WTC11 (cell line): ENCODE measurements around the gene KRTAP5-9. TPM values are rescaled to one million over a fixed set of nuclear protein-coding genes. Genes with fewer than 3 reads are reported as not detected.

Experiments used
- ATAC-seq: fragments of 200-7000 bp; cut with Tn5 transposase; 2 replicates; pipeline ENCODE4 v1.10.0; 2021; ENCODE audit warnings: mild to moderate bottlenecking, moderate library complexity
- CTCF ChIA-PET: fragments of 300-600 bp; sonication (Branson Sonifier 250); formaldehyde crosslinking; loops from one replicate; lab custom pipeline; 2021; ENCODE audit warnings: antibody characterized with exemption; lab: Charles Lee
- POLR2A ChIA-PET: fragments of 350-600 bp; sonication (Branson Sonifier 250); formaldehyde crosslinking; loops from one replicate; lab custom pipeline; 2021; ENCODE audit warnings: antibody characterized with exemption; lab: Charles Lee
- DNase-seq: peaks from one replicate; pipeline ENCODE4 v3.0.0; 2021; ENCODE audit warnings: low spot score
- H3K27ac Mint-ChIP-seq: 2 replicates; pipeline ENCODE4 v1.8.0; 2021; ENCODE audit warnings: mixed read lengths
- H3K27me3 Mint-ChIP-seq: 2 replicates; pipeline ENCODE4 v1.8.0; 2021; ENCODE audit warnings: low read depth, mild to moderate bottlenecking, moderate library complexity, mixed read lengths
- H3K36me3 Mint-ChIP-seq: 2 replicates; pipeline ENCODE4 v1.8.0; 2021; ENCODE audit warnings: mixed read lengths
- H3K4me1 Mint-ChIP-seq: 2 replicates; pipeline ENCODE4 v1.8.0; 2022; ENCODE audit warnings: mixed read lengths
- H3K4me3 Mint-ChIP-seq: 2 replicates; pipeline ENCODE4 v1.8.0; 2021; ENCODE audit warnings: mild to moderate bottlenecking, moderate library complexity, mixed read lengths
- H3K9me3 Mint-ChIP-seq: 2 replicates; pipeline ENCODE4 v1.8.0; 2021; ENCODE audit warnings: mixed read lengths
- ATF1 ChIP-seq: sonication (generic); formaldehyde crosslinking; IDR thresholded peaks from 2 replicates; pipeline ENCODE4 v1.8.1; 2023; ENCODE audit warnings: mild to moderate bottlenecking, moderate library complexity, missing genetic modification reagents
- E2F1 ChIP-seq: sonication (generic); formaldehyde crosslinking; IDR thresholded peaks from 2 replicates; pipeline ENCODE4 v1.8.0; 2022; ENCODE audit warnings: mild to moderate bottlenecking, missing genetic modification reagents
- FOXP1 ChIP-seq: sonication (generic); formaldehyde crosslinking; IDR thresholded peaks from 2 replicates; pipeline ENCODE4 v1.8.0; 2022; ENCODE audit warnings: missing genetic modification reagents, mild to moderate bottlenecking, moderate library complexity, borderline replicate concordance
- GTF2I ChIP-seq: fragments of 250-450 bp; sonication (Bioruptor Pico); conservative IDR thresholded peaks from 2 replicates; pipeline ENCODE4 v1.4.0; 2021; ENCODE audit warnings: mild to moderate bottlenecking
- JAZF1 ChIP-seq: fragments of 250-450 bp; sonication (Bioruptor Pico); IDR thresholded peaks from 2 replicates; pipeline ENCODE4 v1.9.0; 2021; ENCODE audit warnings: moderate library complexity, mild to moderate bottlenecking, inconsistent platforms
- JUN ChIP-seq: sonication (generic); formaldehyde crosslinking; IDR thresholded peaks from 2 replicates; pipeline ENCODE4 v1.8.0; 2023; ENCODE audit warnings: mild to moderate bottlenecking, missing genetic modification reagents
- MAX ChIP-seq: sonication (generic); formaldehyde crosslinking; IDR thresholded peaks from 2 replicates; pipeline ENCODE4 v1.8.0; 2022; ENCODE audit warnings: mild to moderate bottlenecking, missing genetic modification reagents
- NR1H2 ChIP-seq: sonication (generic); formaldehyde crosslinking; IDR thresholded peaks from 2 replicates; pipeline ENCODE4 v1.9.0; 2021; ENCODE audit warnings: mild to moderate bottlenecking, moderate library complexity, missing genetic modification reagents
- PREB ChIP-seq: sonication (generic); formaldehyde crosslinking; IDR thresholded peaks from 2 replicates; pipeline ENCODE4 v1.8.1; 2022; ENCODE audit warnings: mild to moderate bottlenecking, missing genetic modification reagents, moderate library complexity, borderline replicate concordance
- RELA ChIP-seq: sonication (generic); formaldehyde crosslinking; IDR thresholded peaks from 2 replicates; pipeline ENCODE4 v1.8.1; 2022; ENCODE audit warnings: missing genetic modification reagents, mild to moderate bottlenecking, borderline replicate concordance
- TEAD4 ChIP-seq: sonication (generic); formaldehyde crosslinking; IDR thresholded peaks from 2 replicates; pipeline ENCODE4 v1.8.0; 2022; ENCODE audit warnings: mild to moderate bottlenecking, missing genetic modification reagents
- TP53 ChIP-seq: sonication (generic); formaldehyde crosslinking; IDR thresholded peaks from 2 replicates; pipeline ENCODE4 v1.8.1; 2023; ENCODE audit warnings: mild to moderate bottlenecking, missing genetic modification reagents
- ZMAT4 ChIP-seq: fragments of 250-450 bp; sonication (Bioruptor Pico); IDR thresholded peaks from 2 replicates; pipeline ENCODE4 v1.9.0; 2021; ENCODE audit warnings: mild to moderate bottlenecking
- ZNF232 ChIP-seq: sonication (generic); formaldehyde crosslinking; IDR thresholded peaks from 2 replicates; pipeline ENCODE4 v1.8.0; 2022; ENCODE audit warnings: mild to moderate bottlenecking, missing genetic modification reagents
- ZNF281 ChIP-seq: sonication (generic); formaldehyde crosslinking; IDR thresholded peaks from 2 replicates; pipeline ENCODE4 v1.8.0; 2023; ENCODE audit warnings: mild to moderate bottlenecking, missing genetic modification reagents
- ZNF423 ChIP-seq: fragments of 250-450 bp; sonication (Bioruptor Pico); IDR thresholded peaks from 2 replicates; pipeline ENCODE4 v2.1.2; 2022; ENCODE audit warnings: mild to moderate bottlenecking, moderate library complexity
- ZNF671 ChIP-seq: fragments of 250-450 bp; sonication (Bioruptor Pico); IDR thresholded peaks from 2 replicates; pipeline ENCODE4 v1.8.0; 2021; ENCODE audit warnings: mild to moderate bottlenecking
- ZSCAN18 ChIP-seq: fragments of 250-450 bp; sonication (Bioruptor Pico); IDR thresholded peaks from 2 replicates; pipeline ENCODE4 v2.1.2; 2022; ENCODE audit warnings: mild to moderate bottlenecking, moderate library complexity
- total RNA-seq: library from RNA; stranded (reverse); gene quantifications from 3 replicates; pipeline ENCODE4 v1.2.3, GENCODE V29; 2021

Gene KRTAP5-9
- total RNA-seq, 1 experiment from 2014 or later: not detected

GRCh38 chr11:71519546-71519945 is 28.7 kb upstream of the KRTAP5-9 start:
- peaks cover 18% of the 10 kb centered on the region for H3K9me3 Mint-ChIP-seq
- no peak overlapping the region for H3K4me3 Mint-ChIP-seq
- DNase-seq: no peak
- H3K27ac Mint-ChIP-seq: no peak overlapping the region
- H3K36me3 Mint-ChIP-seq: no peaks in the 10 kb centered on the region
- no peaks in the 10 kb centered on the region for H3K4me1 Mint-ChIP-seq
- H3K27me3 Mint-ChIP-seq: peaks cover 8% of the 10 kb centered on the region
- TF ChIP-seq PREB (CRISPR knock-in tag) (no peak), RELA (no peak), ZMAT4 (no peak)
- TF ChIP-seq, all 79 proteins: peak for 0
- ChIA-PET CTCF (interaction anchor here (1.0 to 1.6 kb wide), 2 partner anchors 13 to 61 kb away, joined by 3 to 4 read pairs; no protein-coding TSS in a partner anchor), POLR2A (no interaction called here)
- no peak for ATAC-seq

- H3K36me3 Mint-ChIP-seq: no peaks in the 10 kb centered on the region; the same call in 1 of the 2 replicates
Observed at GRCh38 chr11:71525188-71525937, 22.9 kb upstream of the KRTAP5-9 start.

More at GRCh38 chr11:71525188-71525937, 22.9 kb upstream of the KRTAP5-9 start:
- Mint-ChIP-seq H3K4me3 (no peak overlapping the region), H3K9me3 (peaks cover 21% of the 10 kb centered on the region), H3K27me3 (peaks cover 18% of the 10 kb centered on the region), H3K27ac (no peak overlapping the region)
- DNase-seq: no peak
- POLR2A ChIA-PET: no interaction called here
- TF ChIP-seq TEAD4 (CRISPR knock-in tag): no peak
- no peak for TF ChIP-seq ZNF671 (CRISPR knock-in tag)
- TF ChIP-seq ATF1 (CRISPR knock-in tag): no peak
- no peak for TF ChIP-seq TP53 (CRISPR knock-in tag)
- TF ChIP-seq MAX (CRISPR knock-in tag): no peak
- no peak for TF ChIP-seq GTF2I (CRISPR knock-in tag)
- TF ChIP-seq FOXP1 (CRISPR knock-in tag): no peak
- no peak for TF ChIP-seq NR1H2
- TF ChIP-seq E2F1 (CRISPR knock-in tag): no peak
- no peak for TF ChIP-seq ZNF423 (CRISPR knock-in tag)
- TF ChIP-seq ZSCAN18 (CRISPR knock-in tag): no peak
- no peak for TF ChIP-seq JAZF1 (CRISPR knock-in tag)
- no peak for TF ChIP-seq ZNF232 (CRISPR knock-in tag)
- TF ChIP-seq ZNF281 (CRISPR knock-in tag): no peak
- no peak for TF ChIP-seq JUN (CRISPR knock-in tag)
- TF ChIP-seq, all 79 proteins: peak for 0
- ATAC-seq: no peak
- H3K4me1 Mint-ChIP-seq: 0 out of 2 replicates have a peak, but pooled peaks cover 3% of the 10 kb centered on the region
- CTCF ChIA-PET: interaction anchor here (0.6 to 1.0 kb wide), 2 partner anchors 38 kb away, joined by 3 to 4 read pairs; no protein-coding TSS in a partner anchor
